Subcutaneous adipose tissue (tissue), 4 donors: ENCODE results near the gene MAG. TPM values are rescaled to one million over a fixed set of nuclear protein-coding genes. Genes with fewer than 3 reads are reported as not detected.

Experiments used
- total RNA-seq, 4 donors: library from RNA; depleted of rRNA; stranded (reverse); fragments of >200 nt; gene quantifications; one replicate each; pipeline ENCODE4 v1.1.0, GENCODE V29; 2016
- TF ChIP-seq, protein P1 (sequence below): fragments of 450-650 bp; IDR thresholded peaks from one replicate; pipeline ENCODE4 v1.5.1; 2016; ENCODE audit warnings: low read depth, mild to moderate bottlenecking, control low read depth, antibody characterized with exemption, moderate library complexity

MAG gene, protein sequence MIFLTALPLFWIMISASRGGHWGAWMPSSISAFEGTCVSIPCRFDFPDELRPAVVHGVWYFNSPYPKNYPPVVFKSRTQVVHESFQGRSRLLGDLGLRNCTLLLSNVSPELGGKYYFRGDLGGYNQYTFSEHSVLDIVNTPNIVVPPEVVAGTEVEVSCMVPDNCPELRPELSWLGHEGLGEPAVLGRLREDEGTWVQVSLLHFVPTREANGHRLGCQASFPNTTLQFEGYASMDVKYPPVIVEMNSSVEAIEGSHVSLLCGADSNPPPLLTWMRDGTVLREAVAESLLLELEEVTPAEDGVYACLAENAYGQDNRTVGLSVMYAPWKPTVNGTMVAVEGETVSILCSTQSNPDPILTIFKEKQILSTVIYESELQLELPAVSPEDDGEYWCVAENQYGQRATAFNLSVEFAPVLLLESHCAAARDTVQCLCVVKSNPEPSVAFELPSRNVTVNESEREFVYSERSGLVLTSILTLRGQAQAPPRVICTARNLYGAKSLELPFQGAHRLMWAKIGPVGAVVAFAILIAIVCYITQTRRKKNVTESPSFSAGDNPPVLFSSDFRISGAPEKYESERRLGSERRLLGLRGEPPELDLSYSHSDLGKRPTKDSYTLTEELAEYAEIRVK
- not detected for total RNA-seq

DNA sequence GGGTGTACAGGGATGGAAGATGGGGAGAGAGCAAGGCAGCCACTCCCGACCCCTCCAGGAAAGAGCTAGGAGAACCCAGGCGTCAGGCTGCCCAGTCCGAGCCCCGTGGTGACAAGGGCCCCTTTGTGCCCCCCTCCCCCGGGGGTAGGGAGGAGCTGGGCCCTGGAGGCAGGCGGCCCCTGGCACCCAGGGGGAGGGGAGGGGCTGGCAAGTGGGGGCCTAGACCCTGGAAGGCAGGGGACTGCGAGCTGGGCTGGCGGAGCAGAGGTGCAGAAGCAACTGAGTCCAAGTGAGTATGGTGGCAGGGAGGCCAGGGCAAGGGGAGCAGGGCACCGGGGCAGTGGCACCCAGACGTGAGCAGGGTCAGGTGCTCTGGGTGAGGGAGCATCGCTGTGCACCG is at the start of gene MAG:
MAG (plus strand) TSS at position 246 of the 400 bp plus-strand sequence. CDS start 3,248 bp downstream, outside the sequence.
- TF ChIP-seq, protein P1, sequence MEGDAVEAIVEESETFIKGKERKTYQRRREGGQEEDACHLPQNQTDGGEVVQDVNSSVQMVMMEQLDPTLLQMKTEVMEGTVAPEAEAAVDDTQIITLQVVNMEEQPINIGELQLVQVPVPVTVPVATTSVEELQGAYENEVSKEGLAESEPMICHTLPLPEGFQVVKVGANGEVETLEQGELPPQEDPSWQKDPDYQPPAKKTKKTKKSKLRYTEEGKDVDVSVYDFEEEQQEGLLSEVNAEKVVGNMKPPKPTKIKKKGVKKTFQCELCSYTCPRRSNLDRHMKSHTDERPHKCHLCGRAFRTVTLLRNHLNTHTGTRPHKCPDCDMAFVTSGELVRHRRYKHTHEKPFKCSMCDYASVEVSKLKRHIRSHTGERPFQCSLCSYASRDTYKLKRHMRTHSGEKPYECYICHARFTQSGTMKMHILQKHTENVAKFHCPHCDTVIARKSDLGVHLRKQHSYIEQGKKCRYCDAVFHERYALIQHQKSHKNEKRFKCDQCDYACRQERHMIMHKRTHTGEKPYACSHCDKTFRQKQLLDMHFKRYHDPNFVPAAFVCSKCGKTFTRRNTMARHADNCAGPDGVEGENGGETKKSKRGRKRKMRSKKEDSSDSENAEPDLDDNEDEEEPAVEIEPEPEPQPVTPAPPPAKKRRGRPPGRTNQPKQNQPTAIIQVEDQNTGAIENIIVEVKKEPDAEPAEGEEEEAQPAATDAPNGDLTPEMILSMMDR = no peak

DNA sequence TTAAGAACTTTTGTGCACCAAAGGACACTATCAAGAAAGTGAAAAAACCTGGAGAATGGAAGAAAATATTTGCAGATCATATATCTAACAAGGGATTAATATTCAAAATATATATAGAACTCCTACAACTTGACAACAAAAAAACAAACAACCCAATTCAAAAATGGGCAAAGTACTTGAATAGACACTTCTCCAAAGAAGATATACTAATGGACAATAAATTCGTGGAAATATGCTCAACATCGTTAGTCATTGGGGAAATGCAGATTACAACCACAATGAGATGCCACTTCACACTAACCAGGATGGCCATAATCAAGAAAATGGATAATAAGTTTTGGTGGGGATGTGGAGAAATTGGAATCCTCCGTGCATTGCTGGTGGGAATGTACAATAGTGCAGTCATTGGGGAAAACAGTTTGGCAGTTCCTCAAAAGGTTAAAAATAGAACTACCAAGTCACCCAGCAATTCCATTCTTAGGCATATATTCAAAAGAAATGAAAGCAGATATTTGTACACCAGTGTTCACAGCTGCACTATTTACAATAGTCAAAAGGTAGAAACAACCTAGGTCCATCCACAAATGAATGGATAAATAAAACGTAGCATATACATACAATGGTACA is 45.4 kb upstream of the MAG start:
- TF ChIP-seq, protein P1 = no peak

DNA sequence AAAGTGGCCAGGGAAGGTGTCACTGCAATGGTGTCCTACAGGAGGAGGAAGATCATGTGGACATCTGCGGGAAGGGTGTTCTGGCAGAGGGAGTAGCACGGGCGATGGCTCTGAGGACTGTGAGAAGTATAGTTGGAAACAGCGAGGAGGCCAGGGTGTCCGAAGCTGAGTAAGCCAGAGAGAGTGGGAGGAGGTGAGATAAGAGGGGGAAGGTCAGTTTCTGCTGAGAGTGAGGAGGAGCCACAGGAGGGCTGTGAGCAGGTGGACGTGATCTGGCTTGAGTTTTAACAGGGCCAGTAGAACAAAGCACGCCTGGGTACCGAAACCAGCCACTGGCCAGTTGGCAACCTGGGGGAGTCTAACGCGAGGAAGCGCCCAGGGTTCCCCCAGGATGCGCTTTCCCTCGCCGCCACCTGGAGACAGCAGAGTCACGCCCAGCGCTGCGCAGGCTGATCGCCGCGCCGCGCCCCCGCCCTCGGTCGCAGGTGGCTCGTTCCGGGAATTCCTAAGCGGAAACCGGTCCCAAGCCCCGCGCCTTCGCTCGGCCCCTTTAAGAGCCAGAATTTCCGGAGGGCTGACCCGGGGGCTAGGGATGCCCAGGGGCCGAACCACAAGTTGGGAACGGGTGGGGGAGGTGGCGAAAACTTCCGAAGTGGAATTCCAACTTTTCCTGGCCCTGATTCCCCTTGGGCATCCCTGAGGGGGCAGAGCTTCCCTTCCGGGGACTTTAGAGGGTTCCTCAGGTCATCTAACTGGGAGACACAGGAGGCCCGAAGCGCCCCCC is 44.2 kb upstream of the MAG start:
- TF ChIP-seq, protein P1 = no peak

DNA sequence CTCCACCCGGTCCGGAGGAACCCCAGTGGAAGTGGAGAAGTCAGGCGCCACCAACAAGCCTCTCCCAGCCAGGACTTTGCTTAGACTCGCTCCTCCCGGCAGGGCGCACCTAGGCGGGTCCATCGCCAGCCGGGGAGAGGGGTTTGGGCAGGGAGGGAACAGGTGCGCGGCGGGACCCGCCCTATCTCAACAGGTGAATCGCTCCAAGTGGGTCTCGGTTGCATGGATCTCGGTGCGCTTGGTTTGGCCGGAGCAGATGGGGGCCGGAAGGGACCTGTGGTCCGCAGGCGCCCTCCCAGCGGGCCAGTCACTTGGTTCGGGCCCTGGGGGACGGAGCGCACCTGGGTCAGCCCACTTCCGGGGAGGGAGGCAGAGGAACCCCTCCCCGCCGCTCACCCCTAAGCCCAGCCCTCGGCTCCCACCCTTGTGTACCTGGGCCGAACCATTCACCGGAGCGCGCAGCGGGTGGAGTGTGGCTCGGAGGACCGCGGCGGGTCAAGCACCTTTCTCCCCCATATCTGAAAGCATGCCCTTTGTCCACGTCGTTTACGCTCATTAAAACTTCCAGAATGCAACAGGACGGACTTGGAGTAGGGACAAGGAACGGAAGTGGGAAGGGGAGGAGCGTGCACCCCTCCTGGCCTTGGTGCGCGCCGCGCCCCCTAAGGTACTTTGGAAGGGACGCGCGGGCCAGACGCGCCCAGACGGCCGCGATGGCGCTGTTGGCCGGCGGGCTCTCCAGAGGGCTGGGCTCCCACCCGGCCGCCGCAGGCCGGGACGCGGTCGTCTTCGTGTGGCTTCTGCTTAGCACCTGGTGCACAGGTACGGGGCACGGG is 43.4 kb upstream of the MAG start, which contains the start of gene LSR:
LSR (plus strand) TSS at position 693 of the 836 bp plus-strand sequence; CDS start at position 714, 21 bp downstream.
- TF ChIP-seq, protein P1 = no peak

DNA sequence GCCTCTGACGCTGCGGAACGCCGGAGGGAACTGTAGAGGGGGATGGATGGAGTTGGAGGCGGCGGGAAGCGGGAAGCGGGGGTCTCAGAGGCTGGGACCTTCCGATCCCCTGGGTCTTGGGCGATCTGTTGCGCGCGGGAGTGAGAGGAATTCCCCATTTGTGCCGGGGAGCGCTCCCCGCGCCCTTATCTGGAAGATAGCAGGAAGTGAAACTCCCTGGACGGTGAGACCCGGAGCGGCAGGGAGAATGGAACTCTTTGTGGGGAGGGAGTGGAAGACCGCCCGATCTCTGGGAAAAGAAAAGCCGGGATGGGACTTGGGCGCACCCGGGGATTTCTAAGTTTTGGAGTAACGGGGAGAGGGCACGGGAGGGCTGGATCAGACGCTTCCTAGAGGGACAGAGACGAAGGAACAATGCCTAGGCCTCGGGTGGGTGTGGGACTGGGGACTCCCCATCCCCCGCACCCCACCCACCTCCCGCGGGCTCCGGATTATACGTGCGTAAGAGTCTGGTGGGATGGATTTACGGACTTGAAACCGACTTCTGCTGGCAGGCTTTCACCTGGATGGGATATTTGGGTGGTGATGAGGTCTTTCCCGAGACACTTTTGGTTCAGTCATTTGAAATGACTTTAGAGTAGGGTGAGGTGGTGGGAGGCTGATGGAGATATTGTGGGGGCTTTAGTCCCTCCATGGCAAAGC is 42.7 kb upstream of the MAG start:
- TF ChIP-seq, protein P1 = no peak
